GM12878 (cell line): ENCODE measurements around the gene P4HA2. TPM values are rescaled to one million over a fixed set of nuclear protein-coding genes. Genes with fewer than 3 reads are reported as not detected.

Experiments
- ATAC-seq: fragments of 200-7000 bp; cut with Tn5 transposase; 3 replicates; pipeline ENCODE4 v1.9.1; 2020; ENCODE audit warnings: mild to moderate bottlenecking, moderate library complexity
- BruUV-seq: library from RNA; stranded (reverse); fragments of 400-500 nt; replicated peaks from 2 replicates; lab custom pipeline; 2021; lab: Mats Ljungman, UMichigan
- CTCF ChIA-PET: fragments of 300-600 bp; sonication (Branson Sonifier 250); formaldehyde crosslinking; extraction: SDS; loops from one replicate; lab custom pipeline; 2021; ENCODE audit warnings: inconsistent platforms; lab: Yijun Ruan, JAX
- POLR2A ChIA-PET: fragments of 350-600 bp; formaldehyde crosslinking; extraction: SDS; loops from one replicate; lab custom pipeline; 2021; ENCODE audit warnings: inconsistent platforms; lab: Charles Lee
- RAD21 ChIA-PET: fragments of 300-600 bp; sonication (Branson Sonifier 250); formaldehyde crosslinking; loops from one replicate; lab custom pipeline; 2023; ENCODE audit warnings: antibody characterized with exemption; ENCODE audit not compliant: unreplicated experiment; lab: Charles Lee
- SMC1A ChIA-PET: fragments of 300-600 bp; sonication (Branson Sonifier 250); formaldehyde crosslinking; loops from one replicate; lab custom pipeline; 2023; ENCODE audit not compliant: unreplicated experiment, uncharacterized antibody; lab: Charles Lee
- DNase-seq: peaks from one replicate; pipeline ENCODE4 v3.0.0-alpha.2; 2011; ENCODE audit warnings: low read depth, low spot score
- FAIRE-seq: peaks from 3 replicates; lab custom pipeline; 2011; peaks lifted over from hg19 to GRCh38; lab: Jason Lieb, UNC
- H2AFZ ChIP-seq: 2 replicates; pipeline ENCODE4 v1.6.0; 2011; ENCODE audit warnings: low read depth, low read length, control low read depth; ENCODE audit not compliant: control insufficient read depth
- H3K27ac ChIP-seq: 2 replicates; pipeline ENCODE4 v1.5.1; 2011; ENCODE audit warnings: control low read depth; ENCODE audit not compliant: control insufficient read depth, insufficient read depth
- H3K27me3 ChIP-seq, 2 experiments: replicated peaks in 1 of 2; 2 replicates each; pipeline versions ENCODE4 v1.6.0 to v1.6.1; 2011; ENCODE audit warnings: low read length in 1 of 2; ENCODE audit not compliant: control insufficient read depth in 2 of 2, insufficient read depth in 2 of 2
- H3K36me3 ChIP-seq, 2 experiments: 2 replicates each; pipeline ENCODE4 v1.5.1; 2011; ENCODE audit warnings: low read length in 1 of 2; ENCODE audit not compliant: control insufficient read depth in 2 of 2, insufficient read depth in 2 of 2
- H3K4me1 ChIP-seq: 2 replicates; pipeline ENCODE4 v1.6.1; 2011; ENCODE audit warnings: mild to moderate bottlenecking, low read length, moderate library complexity, mixed read lengths; ENCODE audit not compliant: control insufficient read depth, insufficient read depth
- H3K4me2 ChIP-seq: 2 replicates; pipeline ENCODE4 v1.6.0; 2011; ENCODE audit warnings: control low read depth; ENCODE audit not compliant: control insufficient read depth, insufficient read depth
- H3K4me3 ChIP-seq: fragments of 200-600 bp; sonication (generic); 2 replicates; pipeline ENCODE4 v1.5.1; 2016
- H3K79me2 ChIP-seq: 2 replicates; pipeline ENCODE4 v1.6.0; 2011; ENCODE audit warnings: low read length; ENCODE audit not compliant: control insufficient read depth, insufficient read depth
- H3K9ac ChIP-seq: 2 replicates; pipeline ENCODE4 v1.8.0; 2011; ENCODE audit warnings: low read length, control low read depth, mixed read lengths; ENCODE audit not compliant: control insufficient read depth, insufficient read depth
- H3K9me3 ChIP-seq: replicated peaks from 3 replicates; pipeline ENCODE4 v1.5.1; 2011; ENCODE audit warnings: mild to moderate bottlenecking, low read length; ENCODE audit not compliant: control insufficient read depth, insufficient read depth
- H4K20me1 ChIP-seq: 2 replicates; pipeline ENCODE4 v1.6.0; 2011; ENCODE audit not compliant: control insufficient read depth, insufficient read depth
- BCL3 ChIP-seq: IDR thresholded peaks from 2 replicates; pipeline ENCODE4 v1.6.1; 2011; ENCODE audit warnings: borderline replicate concordance, low read depth, mild to moderate bottlenecking, moderate library complexity, low read length; ENCODE audit not compliant: insufficient read depth, poor library complexity, severe bottlenecking
- BMI1 ChIP-seq: fragments of 450-650 bp; IDR thresholded peaks from 2 replicates; pipeline ENCODE4 v1.6.1; 2016; ENCODE audit warnings: mild to moderate bottlenecking, moderate library complexity, borderline replicate concordance
- DPF2 ChIP-seq: fragments of 450-650 bp; IDR thresholded peaks from 2 replicates; pipeline ENCODE4 v1.6.1; 2017; ENCODE audit warnings: mild to moderate bottlenecking
- IKZF2 ChIP-seq, 2 experiments: fragments of 450-650 bp; IDR thresholded peaks; 2 replicates each; pipeline ENCODE4 v1.6.1; 2017; ENCODE audit warnings: mild to moderate bottlenecking in 2 of 2, moderate library complexity in 2 of 2
- IRF4 ChIP-seq: IDR thresholded peaks from 2 replicates; pipeline ENCODE4 v1.6.1; 2011; ENCODE audit warnings: low read depth, low read length
- MYC ChIP-seq: IDR thresholded peaks from 2 replicates; pipeline ENCODE4 v1.6.1; 2011; ENCODE audit warnings: mild to moderate bottlenecking, low read length, moderate library complexity, inconsistent platforms; ENCODE audit not compliant: insufficient read depth, insufficient replicate concordance, insufficient read length, severe bottlenecking
- NFIC ChIP-seq: IDR thresholded peaks from 2 replicates; pipeline ENCODE4 v1.6.1; 2012; ENCODE audit warnings: low read depth, mild to moderate bottlenecking, inconsistent platforms, low read length, moderate library complexity
- NFYB ChIP-seq: IDR thresholded peaks from 2 replicates; pipeline ENCODE4 v1.6.1; 2011; ENCODE audit warnings: low read depth, mild to moderate bottlenecking, low read length, improper control_type of control experiment, moderate library complexity; ENCODE audit not compliant: insufficient read depth
- POLR2A ChIP-seq: IDR thresholded peaks from 2 replicates; pipeline ENCODE4 v1.6.1; 2011; ENCODE audit warnings: low read depth, mild to moderate bottlenecking, low read length
- RAD21 ChIP-seq: IDR thresholded peaks from 2 replicates; pipeline ENCODE4 v1.6.1; 2011; ENCODE audit warnings: mild to moderate bottlenecking, low read depth, low read length, moderate library complexity; ENCODE audit not compliant: insufficient read depth
- SREBF1 ChIP-seq: IDR thresholded peaks from 2 replicates; pipeline ENCODE4 v1.6.1; 2012; ENCODE audit warnings: mild to moderate bottlenecking, low read length
- TBL1XR1 ChIP-seq: IDR thresholded peaks from 2 replicates; pipeline ENCODE4 v1.6.1; 2012; ENCODE audit warnings: low read depth, low read length, improper control_type of control experiment
- TCF12 ChIP-seq: IDR thresholded peaks from 2 replicates; pipeline ENCODE4 v1.6.1; 2011; ENCODE audit warnings: low read depth, mild to moderate bottlenecking, low read length
- ZBTB33 ChIP-seq: fragments of 450-650 bp; IDR thresholded peaks from 2 replicates; pipeline ENCODE4 v1.6.1; 2017; ENCODE audit warnings: mild to moderate bottlenecking
- WGBS: methylation state at CpG from one replicate; pipeline ENCODE4 v1.1.6; 2016; ENCODE audit warnings: low lambda C conversion rate; ENCODE audit not compliant: insufficient replicate concordance, insufficient coverage; ENCODE audit errors: missing lambda C conversion rate; 5-methylcytosine and 5-hydroxymethylcytosine counted together
- in situ Hi-C: fragments of 300-500 bp; cut with MboI; formaldehyde crosslinking; loops from 9 replicates; pipeline ENCODE4 v1.14.3; 2018; ENCODE audit warnings: mixed read lengths
- intact Hi-C: fragments of 100-400 bp; cut with micrococcal nuclease; formaldehyde crosslinking; loops from one replicate; pipeline ENCODE4 v1.14.2; 2022; ENCODE audit not compliant: unreplicated experiment
- polyA plus RNA-seq, 11 experiments: library from polyadenylated mRNA; depleted of rRNA in 4 of 11; unstranded in 6 of 11; stranded (reverse) in 5 of 11; fragments of >200 nt; fragmentation: Nextera tagmentation in 4 of 11; fragmentation: Illumina TruSeq in 1 of 11; extraction: Ambion mirVana in 4 of 11; extraction: Trizol in 1 of 11; gene quantifications; 1 replicate in 1 of 11; 2 replicates in 10 of 11; pipeline versions ENCODE4 v1.2.1 to v1.2.3, GENCODE V29; 2011 to 2016; ENCODE audit warnings: inconsistent platforms in 2 of 11, missing spikeins in 2 of 11, low read depth in 1 of 11
- total RNA-seq, 4 experiments: library from RNA; depleted of rRNA in 3 of 4; stranded (reverse); fragments of >200 nt in 3 of 4; fragmentation: Illumina TruSeq in 1 of 4; extraction: Trizol in 1 of 4; gene quantifications; 2 replicates each; pipeline versions ENCODE4 v1.2.1 to v1.2.3, GENCODE V29; 2013 to 2021

Gene P4HA2
- total and polyA plus RNA-seq, 10 of the 15 experiments (the other 5 are each of a cell fraction or from before 2014, with no cell fraction given) = 4.7 to 10.9 (median 7.5) TPM

GRCh38 chr5:132224716-132225115 lies 2.9 kb downstream of the P4HA2 start (continued):
- TF ChIP-seq BCL3 (no peak), BMI1 (no peak), NFYB (no peak), NFIC (no peak), TCF12 (no peak), DPF2 (no peak), RAD21 (no peak), POLR2A (no peak)

GRCh38 chr5:132223861-132224260 lies 3.8 kb downstream of the P4HA2 start:
- no peaks in the 10 kb centered on the region for H4K20me1 ChIP-seq
- no peak overlapping the region for H3K4me2 ChIP-seq
- H3K79me2 ChIP-seq = no peaks in the 10 kb centered on the region
- ATAC-seq = no peak
- no peaks in the 10 kb centered on the region for H3K9me3 ChIP-seq
- in situ Hi-C loops = no loop called here
- ChIA-PET POLR2A (interaction anchor here (1.0 to 1.4 kb wide), 2 partner anchors 20 to 187 kb away, joined by 3 read pairs; no protein-coding TSS in a partner anchor), SMC1A (interaction anchor here (0.8 to 1.6 kb wide), 8 partner anchors 11 to 134 kb away, joined by 3 to 10 read pairs (median 4); no protein-coding TSS in a partner anchor), RAD21 (interaction anchor here (0.9 to 3.4 kb wide), 2 partner anchors 14 to 18 kb away, joined by 3 to 11 read pairs; no protein-coding TSS in a partner anchor), CTCF (interaction anchor here (0.7 to 3.0 kb wide), 7 partner anchors 14 to 162 kb away, joined by 3 to 12 read pairs (median 5); no protein-coding TSS in a partner anchor)
- H3K27me3 ChIP-seq = peaks cover 0 to 5% of the 10 kb centered on the region in 2 experiments; a peak in 2 of 4 replicates
- H3K27ac ChIP-seq = no peak overlapping the region
- no peak for DNase-seq
- H3K9ac ChIP-seq = no peak overlapping the region
- no peak for TF ChIP-seq ZBTB33
- TF ChIP-seq IKZF2 (IDR thresholded peaks at IDR 0.05) = no peak
- TF ChIP-seq IRF4 = no peak
- no peak for TF ChIP-seq MYC
- no peak for TF ChIP-seq BMI1
- TF ChIP-seq SREBF1 = no peak
- TF ChIP-seq POLR2A = no peak
- no peak for TF ChIP-seq TBL1XR1
- intact Hi-C loops = no loop called here
- no TSS peak for BruUV-seq
- H3K4me1 ChIP-seq = peaks cover 3% of the 10 kb centered on the region
- WGBS = 32% methylated on average over 2 of the region's 2 CpGs
- FAIRE-seq = no peak
- no peak overlapping the region for H3K4me3 ChIP-seq
- no peaks in the 10 kb centered on the region for H3K36me3 ChIP-seq
- H2AFZ ChIP-seq = no peak overlapping the region
